PC-3 (cell line): ENCODE measurements around the gene YJEFN3. TPM values are rescaled to one million over a fixed set of nuclear protein-coding genes. Genes with fewer than 3 reads are reported as not detected.

Experiments used
- ATAC-seq: fragments of 200-7000 bp; cut with Tn5 transposase; 2 replicates; pipeline ENCODE4 v1.9.1; 2020; ENCODE audit warnings: mild to moderate bottlenecking, moderate library complexity
- BruUV-seq: library from RNA; stranded (reverse); fragments of 400-500 nt; replicated peaks from 2 replicates; lab custom pipeline; 2021; lab: Mats Ljungman, UMichigan
- CTCF ChIA-PET: fragments of 300-600 bp; sonication (Branson Sonifier 250); formaldehyde crosslinking; loops from one replicate; lab custom pipeline; 2022; ENCODE audit warnings: antibody characterized with exemption; lab: Charles Lee
- POLR2A ChIA-PET: fragments of 300-600 bp; sonication (Branson Sonifier 250); formaldehyde crosslinking; loops from one replicate; lab custom pipeline; 2022; ENCODE audit warnings: antibody characterized with exemption; ENCODE audit not compliant: unreplicated experiment; lab: Charles Lee
- DNase-seq: peaks from one replicate; pipeline ENCODE4 v3.0.0-alpha.2; 2015
- H2AFZ ChIP-seq: fragments of 300-600 bp; sonication (generic); 2 replicates; pipeline ENCODE4 v1.6.0; 2016; ENCODE audit warnings: antibody characterized with exemption, low read length
- H3F3A ChIP-seq: fragments of 300-600 bp; sonication (generic); one replicate; pipeline ENCODE4 v1.6.0; 2017; ENCODE audit warnings: antibody characterized with exemption, low read length, control low read depth, mild to moderate bottlenecking; ENCODE audit not compliant: unreplicated experiment
- H3K27ac ChIP-seq: fragments of 300-600 bp; sonication (generic); 2 replicates; pipeline ENCODE4 v1.5.1; 2016; ENCODE audit warnings: mild to moderate bottlenecking, low read length
- H3K27me3 ChIP-seq: fragments of 300-600 bp; sonication (generic); 2 replicates; pipeline ENCODE4 v1.6.1; 2016; ENCODE audit warnings: low read length, mixed read lengths
- H3K36me3 ChIP-seq: fragments of 300-600 bp; sonication (generic); 2 replicates; pipeline ENCODE4 v1.6.1; 2016; ENCODE audit warnings: low read depth, mixed run types, low read length, mixed read lengths
- H3K4me1 ChIP-seq: fragments of 300-600 bp; sonication (generic); 2 replicates; pipeline ENCODE4 v1.5.1; 2016; ENCODE audit warnings: low read length; ENCODE audit not compliant: insufficient read depth
- H3K4me2 ChIP-seq: fragments of 300-600 bp; sonication (generic); 2 replicates; pipeline ENCODE4 v1.6.0; 2016; ENCODE audit warnings: low read length
- H3K4me3 ChIP-seq: fragments of 300-600 bp; sonication (generic); 2 replicates; pipeline ENCODE4 v1.5.1; 2016; ENCODE audit warnings: mild to moderate bottlenecking, low read length, mixed read lengths
- H3K79me2 ChIP-seq: fragments of 300-600 bp; sonication (generic); 2 replicates; pipeline ENCODE4 v1.6.1; 2017; ENCODE audit warnings: low read length, mixed read lengths
- H3K9ac ChIP-seq: fragments of 300-600 bp; sonication (generic); 2 replicates; pipeline ENCODE4 v1.6.0; 2016; ENCODE audit warnings: mild to moderate bottlenecking, low read length
- H3K9me2 ChIP-seq: fragments of 300-600 bp; sonication (generic); replicated peaks from 2 replicates; pipeline ENCODE4 v1.6.1; 2016; ENCODE audit warnings: mixed run types, low read length, mixed read lengths
- H3K9me3 ChIP-seq: fragments of 300-600 bp; sonication (generic); 2 replicates; pipeline ENCODE4 v1.6.1; 2016; ENCODE audit warnings: low read length, mixed read lengths
- H4K20me1 ChIP-seq: fragments of 300-600 bp; sonication (generic); 2 replicates; pipeline ENCODE4 v1.6.1; 2016; ENCODE audit warnings: low read length, mixed read lengths
- EZH2 ChIP-seq: fragments of 300-600 bp; sonication (generic); IDR thresholded peaks from one replicate; pipeline ENCODE4 v1.6.1; 2017; ENCODE audit warnings: antibody characterized with exemption, mild to moderate bottlenecking, low read length; ENCODE audit not compliant: unreplicated experiment
- EZH2phosphoT487 ChIP-seq: fragments of 300-600 bp; sonication (generic); IDR thresholded peaks from 2 replicates; pipeline ENCODE4 v1.6.1; 2018; ENCODE audit warnings: mild to moderate bottlenecking, antibody characterized with exemption, low read length, borderline replicate concordance
- intact Hi-C: fragments of 100-400 bp; cut with micrococcal nuclease; formaldehyde crosslinking; loops from 2 replicates; pipeline ENCODE4 v1.9.0; 2023
- total RNA-seq: library from RNA; depleted of rRNA; stranded (reverse); fragments of >200 nt; gene quantifications from 2 replicates; pipeline ENCODE4 v1.2.3, GENCODE V29; 2014
- TF ChIP-seq, protein P1 (sequence below): fragments of 300-600 bp; sonication (generic); conservative IDR thresholded peaks from 2 replicates; pipeline ENCODE4 v1.5.1; 2017; ENCODE audit warnings: antibody characterized with exemption, low read depth, mild to moderate bottlenecking, low read length

The YJEFN3 gene
- total RNA-seq, 1 experiment from 2014 or later = 8.1 TPM

DNA sequence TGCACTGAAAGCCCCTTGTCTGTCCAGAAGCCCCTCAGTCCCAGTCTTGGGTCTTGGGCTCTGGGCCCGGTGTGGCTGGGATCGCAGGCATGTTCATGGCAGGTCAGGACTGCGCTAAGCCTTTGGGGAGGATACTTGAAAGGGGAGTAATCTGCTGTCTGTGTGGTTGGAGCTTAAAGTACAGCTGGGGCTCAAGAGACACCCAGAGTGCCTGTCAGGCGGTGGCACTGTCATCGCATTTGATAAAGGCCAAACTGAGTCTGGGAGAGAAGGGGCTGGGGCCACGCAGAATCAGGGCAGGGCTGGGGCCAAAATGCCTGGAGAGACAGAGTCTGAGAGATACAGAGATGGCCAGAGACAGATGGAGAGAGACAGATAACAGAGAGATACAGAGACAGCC, 5.1 kb downstream of the YJEFN3 start:
- no peaks in the 10 kb centered on the region for H3K9me3 ChIP-seq
- H3K27ac ChIP-seq = no peak overlapping the region
- H2AFZ ChIP-seq = no peak overlapping the region
- intact Hi-C loops = loop anchor here (10.0 kb wide), 1 partner anchor 421 kb away; no protein-coding TSS in a partner anchor
- H3K79me2 ChIP-seq = no peaks in the 10 kb centered on the region
- no peaks in the 10 kb centered on the region for H3K27me3 ChIP-seq
- no peaks in the 10 kb centered on the region for H3F3A ChIP-seq
- ChIA-PET POLR2A (no interaction called here), CTCF (interaction anchor here (0.6 kb wide), 1 partner anchor 110 kb away, joined by 3 read pairs; no protein-coding TSS in a partner anchor)
- no peaks in the 10 kb centered on the region for H3K9me2 ChIP-seq
- ATAC-seq (no peak), DNase-seq (no peak)
- H3K9ac ChIP-seq = no peak overlapping the region
- H3K4me2 ChIP-seq = no peak overlapping the region
- no peaks in the 10 kb centered on the region for H3K36me3 ChIP-seq
- BruUV-seq = TSS peak; percentile 17
- H3K4me3 ChIP-seq = no peak overlapping the region
- H4K20me1 ChIP-seq = no peaks in the 10 kb centered on the region
- H3K4me1 ChIP-seq = peaks cover 4% of the 10 kb centered on the region; the same call in 1 of the 2 replicates
- TF ChIP-seq, protein P1, sequence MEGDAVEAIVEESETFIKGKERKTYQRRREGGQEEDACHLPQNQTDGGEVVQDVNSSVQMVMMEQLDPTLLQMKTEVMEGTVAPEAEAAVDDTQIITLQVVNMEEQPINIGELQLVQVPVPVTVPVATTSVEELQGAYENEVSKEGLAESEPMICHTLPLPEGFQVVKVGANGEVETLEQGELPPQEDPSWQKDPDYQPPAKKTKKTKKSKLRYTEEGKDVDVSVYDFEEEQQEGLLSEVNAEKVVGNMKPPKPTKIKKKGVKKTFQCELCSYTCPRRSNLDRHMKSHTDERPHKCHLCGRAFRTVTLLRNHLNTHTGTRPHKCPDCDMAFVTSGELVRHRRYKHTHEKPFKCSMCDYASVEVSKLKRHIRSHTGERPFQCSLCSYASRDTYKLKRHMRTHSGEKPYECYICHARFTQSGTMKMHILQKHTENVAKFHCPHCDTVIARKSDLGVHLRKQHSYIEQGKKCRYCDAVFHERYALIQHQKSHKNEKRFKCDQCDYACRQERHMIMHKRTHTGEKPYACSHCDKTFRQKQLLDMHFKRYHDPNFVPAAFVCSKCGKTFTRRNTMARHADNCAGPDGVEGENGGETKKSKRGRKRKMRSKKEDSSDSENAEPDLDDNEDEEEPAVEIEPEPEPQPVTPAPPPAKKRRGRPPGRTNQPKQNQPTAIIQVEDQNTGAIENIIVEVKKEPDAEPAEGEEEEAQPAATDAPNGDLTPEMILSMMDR = no peak
- no peak for TF ChIP-seq EZH2
- no peak for TF ChIP-seq EZH2phosphoT487

DNA sequence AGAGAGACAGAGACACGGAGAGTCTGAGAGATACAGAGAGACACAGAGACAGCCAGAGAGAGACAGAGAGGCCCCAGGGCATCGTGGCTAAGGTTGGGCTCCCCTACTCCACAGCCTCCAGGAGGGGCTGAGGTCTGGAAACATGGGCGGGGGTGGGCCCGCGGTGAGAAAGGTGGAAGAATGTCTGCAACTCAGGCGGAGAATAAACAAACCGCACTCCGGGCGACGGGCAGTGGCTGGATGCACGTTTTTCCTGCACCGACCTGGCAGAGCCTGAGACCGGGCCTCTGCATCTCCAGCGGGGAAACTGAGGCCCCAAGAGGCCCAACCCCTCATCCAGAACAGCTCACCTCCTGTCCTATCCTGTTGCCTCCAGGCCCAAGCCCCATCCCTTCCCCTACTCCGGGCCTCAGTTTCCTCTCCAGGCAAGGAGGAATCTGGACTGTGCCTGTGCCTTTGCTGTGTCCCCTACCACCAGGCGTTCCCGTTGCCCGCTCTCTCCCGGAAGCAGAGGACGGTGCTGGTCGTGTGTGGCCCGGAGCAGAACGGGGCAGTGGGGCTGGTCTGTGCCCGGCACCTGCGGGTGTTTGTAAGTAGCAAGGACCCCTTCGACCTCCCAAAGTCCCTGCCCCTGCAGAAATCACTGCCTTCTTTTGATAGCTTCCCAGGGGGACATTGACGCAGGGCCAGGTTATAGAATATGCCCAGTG, 6.0 kb downstream of the YJEFN3 start:
- Histone ChIP-seq H3K36me3 (no peaks in the 10 kb centered on the region), H3K4me2 (no peak overlapping the region), H3K27me3 (no peaks in the 10 kb centered on the region), H3F3A (no peaks in the 10 kb centered on the region), H3K9ac (no peak overlapping the region), H3K9me3 (no peaks in the 10 kb centered on the region), H3K4me1 (peaks cover 4% of the 10 kb centered on the region; the same call in 1 of the 2 replicates), H3K79me2 (no peaks in the 10 kb centered on the region), H3K27ac (no peak overlapping the region), H2AFZ (no peak overlapping the region), H4K20me1 (no peaks in the 10 kb centered on the region), H3K4me3 (no peak overlapping the region), H3K9me2 (no peaks in the 10 kb centered on the region)
- no peak for ATAC-seq
- intact Hi-C loops = loop anchor here (10.0 kb wide), 1 partner anchor 420 kb away; no protein-coding TSS in a partner anchor
- DNase-seq = no peak
- ChIA-PET CTCF (no interaction called here), POLR2A (no interaction called here)
- TF ChIP-seq EZH2 (no peak), EZH2phosphoT487 (no peak)
- TF ChIP-seq, protein P1 = no peak
- no TSS peak for BruUV-seq
